ENCODE results near the gene MORN1. TPM values are rescaled to one million over a fixed set of nuclear protein-coding genes. Genes with fewer than 3 reads are reported as not detected.

MORN1 gene
- total and polyA plus RNA-seq, 2 of the 8 experiments (the other 6 are each of a cell fraction or from before 2014, with no cell fraction given), result 5.0 to 9.1 TPM

- CTCF ChIA-PET (ENCODE audit: partially characterized antibody), result interaction anchor here (1.2 to 1.6 kb wide), 2 partner anchors 38 to 149 kb away, joined by 3 to 6 read pairs; partner anchors contain the start of gene FAAP20
- H3K23ac ChIP-seq (ENCODE audit: insufficient read length), result no peak overlapping the region
- no peak overlapping the region for H2BK120ac ChIP-seq (replicated peaks; ENCODE audit: low read depth, low read length)
- no peaks in the 10 kb centered on the region for H3K79me1 ChIP-seq (ENCODE audit: low read depth, low read length)
- no peak overlapping the region for H3K14ac ChIP-seq (ENCODE audit: insufficient read length)
- no peak overlapping the region for H2AFZ ChIP-seq (ENCODE audit: low read length)
- H4K8ac ChIP-seq (ENCODE audit: extremely low read depth, insufficient read depth, low read length), result peak overlapping the region; percentile 57
- H3K9me3 ChIP-seq (ENCODE audit: insufficient read depth in 2 of 2, low read depth in 1 of 2, low read length in 1 of 2), result no peaks in the 10 kb centered on the region
- POLR2A ChIA-PET (ENCODE audit: partially characterized antibody), result interaction anchor here (0.6 to 1.0 kb wide), 2 partner anchors 68 to 779 kb away, joined by 3 read pairs; partner anchors contain the start of gene PEX10
- no peak overlapping the region for H3K27ac ChIP-seq (ENCODE audit: low read depth, low read length)
- H3K4ac ChIP-seq (replicated peaks; ENCODE audit: insufficient read length, low read depth, low read length), result no peak overlapping the region
- no peaks in the 10 kb centered on the region for H3K79me2 ChIP-seq (ENCODE audit: control insufficient read depth in 1 of 2, insufficient read depth in 2 of 2, low read length in 2 of 2)
- H3K9ac ChIP-seq (replicated peaks in 1 of 4; ENCODE audit: extremely low read depth in 1 of 4, low read depth in 3 of 4, low read length in 3 of 4), result no peak overlapping the region
- no peak overlapping the region for H4K5ac ChIP-seq (ENCODE audit: insufficient read length, low read depth, low read length)
- H2BK5ac ChIP-seq (ENCODE audit: low read depth, low read length), result peak overlapping the region; percentile 24; the same call in 1 of the 2 replicates
- H3K4me3 ChIP-seq (ENCODE audit: extremely low read depth in 1 of 4, insufficient read depth in 2 of 4, low read depth in 3 of 4, low read length in 4 of 4), result no peak overlapping the region
- no peak overlapping the region for H2AK5ac ChIP-seq (ENCODE audit: low read depth, low read length)
- no peaks in the 10 kb centered on the region for H3K36me3 ChIP-seq (ENCODE audit: control insufficient read depth in 2 of 4, insufficient read depth in 4 of 4, low read length in 3 of 4)
- no peak overlapping the region for H4K91ac ChIP-seq (replicated peaks; ENCODE audit: insufficient read length, low read length)
- FAIRE-seq (no peak), DNase-seq (ENCODE audit: low read depth in 1 of 2, low spot score in 2 of 2) (no peak)
- H2BK15ac ChIP-seq (ENCODE audit: low read length), result no peak overlapping the region
- no peak overlapping the region for H3K4me2 ChIP-seq (ENCODE audit: insufficient read depth in 1 of 2, low read depth in 2 of 2, low read length in 2 of 2)
- no peaks in the 10 kb centered on the region for H3K27me3 ChIP-seq (replicated peaks in 1 of 4; ENCODE audit: control insufficient read depth in 3 of 4, extremely low read depth in 1 of 4, insufficient read depth in 3 of 4, low read length in 3 of 4)
- H3K4me1 ChIP-seq (replicated peaks in 1 of 4; ENCODE audit: control insufficient read depth in 3 of 4, insufficient read depth in 4 of 4, low read length in 3 of 4), result no peaks in the 10 kb centered on the region
- H4K20me1 ChIP-seq (replicated peaks in 1 of 2; ENCODE audit: control insufficient read depth in 1 of 2, insufficient read depth in 2 of 2, low read length in 2 of 2), result peaks cover 0 to 3% of the 10 kb centered on the region in 2 experiments
- H3K23me2 ChIP-seq (ENCODE audit: low read depth, low read length), result no peaks in the 10 kb centered on the region
- H2BK20ac ChIP-seq (ENCODE audit: low read length), result no peak overlapping the region
- WGBS, 2 experiments (ENCODE audit: extremely low coverage in 1 of 2, insufficient coverage in 1 of 2, insufficient read length in 1 of 2, insufficient replicate concordance in 2 of 2, low coverage in 1 of 2, low lambda C conversion rate in 2 of 2, missing lambda C conversion rate in 1 of 2), result 90% methylated on average over 22 of the region's 24 CpGs; no CpG with 5 or more reads in 1 of the 2 experiments
- H3K56ac ChIP-seq (replicated peaks; ENCODE audit: insufficient read length, low read depth, low read length), result no peak overlapping the region
- H3K18ac ChIP-seq (ENCODE audit: extremely low read depth, low read length), result no peak overlapping the region; the same call in 1 of the 2 replicates
- no peak overlapping the region; the same call in 1 of the 2 replicates for H2BK12ac ChIP-seq (ENCODE audit: low read depth, low read length)
- TF ChIP-seq SP4 (IDR thresholded peaks at IDR 0.05; ENCODE audit: low read length) (no peak), SUZ12 (IDR thresholded peaks at IDR 0.05; ENCODE audit: low read length) (no peak), KDM5A (IDR thresholded peaks at IDR 0.05; ENCODE audit: low read length) (no peak), EP300 (IDR thresholded peaks at IDR 0.05; ENCODE audit: borderline replicate concordance in 1 of 2, low read depth in 2 of 2, low read length in 2 of 2) (no peak), FOSL1 (IDR thresholded peaks at IDR 0.05; ENCODE audit: insufficient read depth, low read depth, low read length) (no peak)
Measured at GRCh38 chr1:2344121-2344681, 47.2 kb downstream of the MORN1 start.

Measured in H1 (cell line).